Mammary epithelial cell (primary cell): ENCODE measurements around the gene LAMTOR3.

Source experiments
- EZH2 ChIP-seq: IDR thresholded peaks from 2 replicates; pipeline ENCODE4 v1.6.1; 2012; ENCODE audit warnings: low read length, inconsistent platforms, borderline replicate concordance
- TF ChIP-seq, protein P1 (sequence below), 2 donors: IDR thresholded peaks in 1 of 2; conservative IDR thresholded peaks in 1 of 2; 2 replicates each; pipeline ENCODE4 v1.5.1; 2011 to 2012; ENCODE audit warnings: inconsistent platforms in 2 of 2, low read length in 2 of 2, mild to moderate bottlenecking in 2 of 2, control low read depth in 1 of 2, low read depth in 1 of 2; ENCODE audit not compliant: insufficient read depth in 1 of 2; ENCODE audit errors: extremely low read depth in 1 of 2

DNA sequence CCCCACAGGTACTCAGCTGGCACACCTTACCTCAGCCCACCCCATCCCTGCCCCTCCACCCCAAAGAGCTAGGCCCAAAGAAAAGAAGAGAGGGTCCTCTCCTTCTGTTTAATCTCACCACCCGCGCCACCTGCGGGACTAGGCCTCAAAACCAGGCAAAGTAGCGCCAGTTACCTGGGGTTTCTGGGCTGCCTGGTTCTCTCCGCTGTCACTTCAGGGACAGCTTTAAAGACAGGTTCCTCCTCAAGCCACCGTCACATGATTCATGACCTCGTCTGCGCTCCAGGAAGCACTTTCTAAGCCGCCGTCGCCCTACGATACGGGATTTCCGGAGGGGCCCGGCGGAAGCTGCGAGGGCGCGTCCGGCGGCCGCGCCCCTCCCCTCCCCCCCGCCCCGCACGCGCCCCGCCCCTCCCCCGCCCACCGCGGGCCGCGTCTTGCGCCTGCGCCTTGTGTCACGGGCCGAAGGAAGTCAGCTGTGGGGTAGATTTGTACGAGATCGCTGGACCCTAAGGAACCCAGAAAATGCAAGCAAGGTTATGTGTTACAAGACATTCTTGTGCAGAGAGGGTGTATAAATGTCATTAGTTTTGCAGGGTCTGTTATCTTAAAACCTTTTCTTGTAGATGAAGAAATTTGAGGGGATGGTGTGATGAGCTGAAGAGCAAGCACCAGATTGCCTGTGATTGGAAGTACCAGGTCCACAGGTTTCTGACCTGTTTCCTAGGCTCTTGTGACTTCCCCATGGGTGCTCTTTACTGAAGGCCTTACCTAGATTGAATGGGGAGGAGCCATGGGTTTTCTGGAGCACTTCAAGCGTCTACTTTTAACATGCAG is at the start of gene LAMTOR3:
- TF ChIP-seq, protein P1, sequence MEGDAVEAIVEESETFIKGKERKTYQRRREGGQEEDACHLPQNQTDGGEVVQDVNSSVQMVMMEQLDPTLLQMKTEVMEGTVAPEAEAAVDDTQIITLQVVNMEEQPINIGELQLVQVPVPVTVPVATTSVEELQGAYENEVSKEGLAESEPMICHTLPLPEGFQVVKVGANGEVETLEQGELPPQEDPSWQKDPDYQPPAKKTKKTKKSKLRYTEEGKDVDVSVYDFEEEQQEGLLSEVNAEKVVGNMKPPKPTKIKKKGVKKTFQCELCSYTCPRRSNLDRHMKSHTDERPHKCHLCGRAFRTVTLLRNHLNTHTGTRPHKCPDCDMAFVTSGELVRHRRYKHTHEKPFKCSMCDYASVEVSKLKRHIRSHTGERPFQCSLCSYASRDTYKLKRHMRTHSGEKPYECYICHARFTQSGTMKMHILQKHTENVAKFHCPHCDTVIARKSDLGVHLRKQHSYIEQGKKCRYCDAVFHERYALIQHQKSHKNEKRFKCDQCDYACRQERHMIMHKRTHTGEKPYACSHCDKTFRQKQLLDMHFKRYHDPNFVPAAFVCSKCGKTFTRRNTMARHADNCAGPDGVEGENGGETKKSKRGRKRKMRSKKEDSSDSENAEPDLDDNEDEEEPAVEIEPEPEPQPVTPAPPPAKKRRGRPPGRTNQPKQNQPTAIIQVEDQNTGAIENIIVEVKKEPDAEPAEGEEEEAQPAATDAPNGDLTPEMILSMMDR (conservative IDR thresholded peaks at IDR 0.05 in 1 of 2, IDR thresholded peaks at IDR 0.05 in 1 of 2; ENCODE audit: extremely low read depth in 1 of 2, insufficient read depth in 1 of 2, low read depth in 1 of 2, low read length in 2 of 2): no peak
- TF ChIP-seq EZH2: no peak
